ENCODE data around the gene EMP2.

DNA sequence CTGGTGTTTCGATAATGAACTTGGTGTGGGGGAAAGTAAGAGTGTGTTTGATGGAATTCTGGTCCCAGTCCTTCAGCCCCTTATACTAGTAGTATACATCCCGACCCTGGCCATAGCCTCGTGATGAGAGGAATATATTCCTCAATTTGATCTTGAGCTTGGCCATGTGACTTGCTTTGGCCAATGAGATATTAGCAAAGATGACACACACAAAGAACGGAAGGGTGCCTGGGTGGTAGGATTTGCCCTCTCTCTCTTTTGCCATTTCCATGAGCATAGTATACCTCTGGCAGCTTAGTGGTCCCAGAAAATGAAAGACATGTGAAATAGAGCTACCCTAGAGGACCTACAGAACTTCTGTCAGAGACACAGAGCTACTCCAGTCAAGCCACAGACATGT is 2.9 kb upstream of the EMP2 start:
- TF ChIP-seq POLR2A (IDR thresholded peaks at IDR 0.05; ENCODE audit: low read depth, low read length) (no peak), POLR2AphosphoS5 (IDR thresholded peaks at IDR 0.05; ENCODE audit: low read depth, low read length) (no peak), TAF1 (IDR thresholded peaks at IDR 0.05; ENCODE audit: low read depth, low read length) (no peak)
